ENCODE results near the gene FAM236D. TPM values are rescaled to one million over a fixed set of nuclear protein-coding genes. Genes with fewer than 3 reads are reported as not detected.
"Not testable (repeated sequence)": the region's sequence is repeated elsewhere in the genome, so short reads cannot be mapped to it uniquely, and the experiment has no call there.

Gene FAM236D
- not detected in 2 replicates for total RNA-seq (ENCODE audit: low replicate concordance)
- long read RNA-seq: 0 reads

- H3K36me3 Mint-ChIP-seq; H3K4me1 Mint-ChIP-seq (ENCODE audit: unreplicated experiment); H3K27me3 Mint-ChIP-seq; H3K4me3 Mint-ChIP-seq; DNase-seq (ENCODE audit: extremely low spot score, unreplicated experiment); H3K27ac Mint-ChIP-seq; H3K9me3 Mint-ChIP-seq: not testable (repeated sequence)
Measured at GRCh38 chrX:72808110-72808509, at the start of gene FAM236D. Gene FAM236D (minus strand): TSS chrX:72808210. CDS start chrX:72808110, 100 bp downstream.

- H3K27me3 Mint-ChIP-seq; H3K9me3 Mint-ChIP-seq; DNase-seq (ENCODE audit: extremely low spot score, unreplicated experiment); H3K4me3 Mint-ChIP-seq; H3K27ac Mint-ChIP-seq; H3K4me1 Mint-ChIP-seq (ENCODE audit: unreplicated experiment); H3K36me3 Mint-ChIP-seq: not testable (repeated sequence)
Measured at GRCh38 chrX:72837532-72837931, 29.5 kb upstream of the FAM236D start.

- H3K36me3 Mint-ChIP-seq; H3K27me3 Mint-ChIP-seq; H3K4me1 Mint-ChIP-seq (ENCODE audit: unreplicated experiment): not testable (repeated sequence)
Measured at GRCh38 chrX:72830701-72831100, 22.7 kb upstream of the FAM236D start.

GRCh38 chrX:72790390-72790789 lies 17.6 kb downstream of the FAM236D start:
- not testable (repeated sequence) for H3K4me3 Mint-ChIP-seq; H3K9me3 Mint-ChIP-seq; H3K27ac Mint-ChIP-seq; H3K4me1 Mint-ChIP-seq (ENCODE audit: unreplicated experiment); H3K27me3 Mint-ChIP-seq; DNase-seq (ENCODE audit: extremely low spot score, unreplicated experiment); H3K36me3 Mint-ChIP-seq

More at GRCh38 chrX:72830701-72831100, 22.7 kb upstream of the FAM236D start:
- H3K4me3 Mint-ChIP-seq; DNase-seq (ENCODE audit: extremely low spot score, unreplicated experiment); H3K27ac Mint-ChIP-seq; H3K9me3 Mint-ChIP-seq: not testable (repeated sequence)

GRCh38 chrX:72788142-72788541 lies 19.9 kb downstream of the FAM236D start:
- not testable (repeated sequence) for H3K36me3 Mint-ChIP-seq; H3K27me3 Mint-ChIP-seq; H3K27ac Mint-ChIP-seq; H3K4me3 Mint-ChIP-seq; H3K4me1 Mint-ChIP-seq (ENCODE audit: unreplicated experiment); H3K9me3 Mint-ChIP-seq; DNase-seq (ENCODE audit: extremely low spot score, unreplicated experiment)

- not testable (repeated sequence) for H3K4me1 Mint-ChIP-seq (ENCODE audit: unreplicated experiment); H3K36me3 Mint-ChIP-seq; H3K4me3 Mint-ChIP-seq; H3K27ac Mint-ChIP-seq; H3K27me3 Mint-ChIP-seq; DNase-seq (ENCODE audit: extremely low spot score, unreplicated experiment); H3K9me3 Mint-ChIP-seq
Measured at GRCh38 chrX:72783964-72784363, 24.0 kb downstream of the FAM236D start.

- not testable (repeated sequence) for H3K4me3 Mint-ChIP-seq; H3K4me1 Mint-ChIP-seq (ENCODE audit: unreplicated experiment); H3K27ac Mint-ChIP-seq; H3K36me3 Mint-ChIP-seq; H3K27me3 Mint-ChIP-seq; H3K9me3 Mint-ChIP-seq; DNase-seq (ENCODE audit: extremely low spot score, unreplicated experiment)
Measured at GRCh38 chrX:72783365-72783936, 24.6 kb downstream of the FAM236D start.

- not testable (repeated sequence) for H3K27me3 Mint-ChIP-seq; H3K27ac Mint-ChIP-seq; DNase-seq (ENCODE audit: extremely low spot score, unreplicated experiment); H3K36me3 Mint-ChIP-seq; H3K9me3 Mint-ChIP-seq; H3K4me3 Mint-ChIP-seq; H3K4me1 Mint-ChIP-seq (ENCODE audit: unreplicated experiment)
Measured at GRCh38 chrX:72782560-72782959, 25.4 kb downstream of the FAM236D start, which contains the start of gene FAM236B. Gene FAM236B (minus strand): TSS chrX:72782660. CDS start chrX:72782560, 100 bp downstream.

GRCh38 chrX:72778146-72778545 lies 29.9 kb downstream of the FAM236D start:
- H3K4me1 Mint-ChIP-seq (ENCODE audit: unreplicated experiment); H3K9me3 Mint-ChIP-seq; H3K36me3 Mint-ChIP-seq; DNase-seq (ENCODE audit: extremely low spot score, unreplicated experiment); H3K27me3 Mint-ChIP-seq; H3K27ac Mint-ChIP-seq; H3K4me3 Mint-ChIP-seq: not testable (repeated sequence)

- not testable (repeated sequence) for H3K36me3 Mint-ChIP-seq; H3K4me1 Mint-ChIP-seq (ENCODE audit: unreplicated experiment); H3K4me3 Mint-ChIP-seq; H3K9me3 Mint-ChIP-seq; H3K27ac Mint-ChIP-seq; DNase-seq (ENCODE audit: extremely low spot score, unreplicated experiment); H3K27me3 Mint-ChIP-seq
Measured at GRCh38 chrX:72777467-72777790, 30.6 kb downstream of the FAM236D start.

- not testable (repeated sequence) for H3K27me3 Mint-ChIP-seq; H3K4me1 Mint-ChIP-seq (ENCODE audit: unreplicated experiment); H3K4me3 Mint-ChIP-seq; H3K36me3 Mint-ChIP-seq; H3K27ac Mint-ChIP-seq; H3K9me3 Mint-ChIP-seq; DNase-seq (ENCODE audit: extremely low spot score, unreplicated experiment)
Measured at GRCh38 chrX:72776653-72777466, 31.1 kb downstream of the FAM236D start, which contains the start of gene DMRTC1B. Gene DMRTC1B (plus strand): TSS chrX:72776890. CDS start chrX:72845136, 68,246 bp downstream.

- not testable (repeated sequence) for H3K4me3 Mint-ChIP-seq, H3K27ac Mint-ChIP-seq, H3K36me3 Mint-ChIP-seq
Measured at GRCh38 chrX:72760454-72760853, 47.6 kb downstream of the FAM236D start.

More at GRCh38 chrX:72760454-72760853, 47.6 kb downstream of the FAM236D start:
- DNase-seq (ENCODE audit: extremely low spot score, unreplicated experiment); H3K9me3 Mint-ChIP-seq; H3K27me3 Mint-ChIP-seq; H3K4me1 Mint-ChIP-seq (ENCODE audit: unreplicated experiment): not testable (repeated sequence)
